AG04450 (cell line): Measurements from ENCODE around the gene GBP7. TPM values are rescaled to one million over a fixed set of nuclear protein-coding genes. Genes with fewer than 3 reads are reported as not detected.

Source experiments
- CTCF ChIA-PET: fragments of 300-600, 350-600 bp; formaldehyde crosslinking; extraction: SDS; loops from one replicate; lab custom pipeline; 2022; ENCODE audit warnings: antibody characterized with exemption, inconsistent platforms; lab: Charles Lee
- POLR2A ChIA-PET: fragments of 350-600 bp; formaldehyde crosslinking; extraction: SDS; loops from one replicate; lab custom pipeline; 2021; ENCODE audit warnings: antibody characterized with exemption, inconsistent platforms; lab: Yijun Ruan, JAX
- DNase-seq: peaks from one replicate; pipeline ENCODE4 v3.0.0-alpha.2; 2011; ENCODE audit warnings: low read depth, low spot score
- H3K27ac ChIP-seq: one replicate; pipeline ENCODE4 v1.5.1; 2012; ENCODE audit warnings: low read depth, low read length, control low read depth
- H3K27me3 ChIP-seq: one replicate; pipeline ENCODE4 v1.6.0; 2012; ENCODE audit warnings: low read length; ENCODE audit not compliant: control insufficient read depth, insufficient read depth
- H3K4me3 ChIP-seq: 2 replicates; pipeline ENCODE4 v1.5.1; 2011; ENCODE audit warnings: mild to moderate bottlenecking, low read depth, low read length, control low read depth
- H3K9me3 ChIP-seq: 2 replicates; pipeline ENCODE4 v1.5.1; 2012; ENCODE audit warnings: low read length; ENCODE audit not compliant: control insufficient read depth, insufficient read depth
- CTCF ChIP-seq: IDR thresholded peaks from 2 replicates; pipeline ENCODE4 v1.5.1; 2011; ENCODE audit warnings: low read depth, low read length, control low read depth, inconsistent platforms
- polyA plus RNA-seq: library from polyadenylated mRNA; depleted of rRNA; stranded (reverse); fragments of >200 nt; gene quantifications from 2 replicates; pipeline ENCODE4 v1.2.3, GENCODE V29; 2011

The GBP7 gene
- polyA plus RNA-seq, 1 experiment: not detected

GRCh38 chr1:89171067-89171438, 4.8 kb downstream of the GBP7 start:
- no peak overlapping the region for H3K4me3 ChIP-seq
- ChIA-PET CTCF (no interaction called here), POLR2A (no interaction called here)
- no peak for TF ChIP-seq CTCF
- no peaks in the 10 kb centered on the region for H3K27me3 ChIP-seq
- no peak for DNase-seq
- no peak overlapping the region for H3K27ac ChIP-seq
- no peaks in the 10 kb centered on the region for H3K9me3 ChIP-seq

GRCh38 chr1:89170170-89171066, 5.4 kb downstream of the GBP7 start:
- no peak overlapping the region for H3K4me3 ChIP-seq
- ChIA-PET CTCF (no interaction called here), POLR2A (no interaction called here)
- no peaks in the 10 kb centered on the region for H3K27me3 ChIP-seq
- DNase-seq: no peak
- no peak overlapping the region for H3K27ac ChIP-seq
- TF ChIP-seq CTCF: no peak
- H3K9me3 ChIP-seq: no peaks in the 10 kb centered on the region

GRCh38 chr1:89169166-89169565, 6.6 kb downstream of the GBP7 start:
- no peaks in the 10 kb centered on the region for H3K9me3 ChIP-seq
- DNase-seq: no peak
- CTCF ChIA-PET: interaction anchor here (0.7 kb wide), 1 partner anchor 83 kb away, joined by 3 read pairs; no protein-coding TSS in a partner anchor
- no peak overlapping the region for H3K27ac ChIP-seq
- TF ChIP-seq CTCF: no peak
- H3K27me3 ChIP-seq: no peaks in the 10 kb centered on the region
- POLR2A ChIA-PET: no interaction called here
- H3K4me3 ChIP-seq: no peak overlapping the region

- DNase-seq: no peak
- TF ChIP-seq CTCF: no peak
- ChIA-PET POLR2A (no interaction called here), CTCF (interaction anchor here (0.9 kb wide), 1 partner anchor 14 kb away, joined by 3 read pairs; no protein-coding TSS in a partner anchor)
- no peaks in the 10 kb centered on the region for H3K9me3 ChIP-seq
- H3K4me3 ChIP-seq: no peak overlapping the region
- no peak overlapping the region for H3K27ac ChIP-seq
- H3K27me3 ChIP-seq: no peaks in the 10 kb centered on the region
These were observed 8.1 kb downstream of the GBP7 start for GRCh38 chr1:89167590-89168230.

GRCh38 chr1:89166705-89167104, 9.1 kb downstream of the GBP7 start:
- Histone ChIP-seq H3K27ac (no peak overlapping the region), H3K27me3 (no peaks in the 10 kb centered on the region), H3K9me3 (no peaks in the 10 kb centered on the region), H3K4me3 (no peak overlapping the region)
- ChIA-PET POLR2A (no interaction called here), CTCF (interaction anchor here (0.5 kb wide), 1 partner anchor 1685 kb away, joined by 11 read pairs; no protein-coding TSS in a partner anchor)
- TF ChIP-seq CTCF: no peak
- no peak for DNase-seq
